GM12875 (cell line): ENCODE data around the gene FAM219B.
"Not testable (repeated sequence)": the region's sequence is repeated elsewhere in the genome, so short reads cannot be mapped to it uniquely, and the experiment has no call there.

Source experiments
- H3K4me3 ChIP-seq: one replicate; pipeline ENCODE4 v1.5.1; 2011; ENCODE audit warnings: low read depth, low read length, control low read depth
- CTCF ChIP-seq: IDR thresholded peaks from 2 replicates; pipeline ENCODE4 v1.5.1; 2011; ENCODE audit warnings: low read depth, mild to moderate bottlenecking, control low read depth, inconsistent platforms, low read length, moderate library complexity, borderline replicate concordance; ENCODE audit not compliant: insufficient read depth

Gene FAM219B

GRCh38 chr15:74903676-74904075, 3.0 kb downstream of the FAM219B start:
- no peak overlapping the region for H3K4me3 ChIP-seq
- no peak for TF ChIP-seq CTCF

GRCh38 chr15:74902295-74903075, 4.2 kb downstream of the FAM219B start:
- no peak overlapping the region for H3K4me3 ChIP-seq
- TF ChIP-seq CTCF = no peak

DNA sequence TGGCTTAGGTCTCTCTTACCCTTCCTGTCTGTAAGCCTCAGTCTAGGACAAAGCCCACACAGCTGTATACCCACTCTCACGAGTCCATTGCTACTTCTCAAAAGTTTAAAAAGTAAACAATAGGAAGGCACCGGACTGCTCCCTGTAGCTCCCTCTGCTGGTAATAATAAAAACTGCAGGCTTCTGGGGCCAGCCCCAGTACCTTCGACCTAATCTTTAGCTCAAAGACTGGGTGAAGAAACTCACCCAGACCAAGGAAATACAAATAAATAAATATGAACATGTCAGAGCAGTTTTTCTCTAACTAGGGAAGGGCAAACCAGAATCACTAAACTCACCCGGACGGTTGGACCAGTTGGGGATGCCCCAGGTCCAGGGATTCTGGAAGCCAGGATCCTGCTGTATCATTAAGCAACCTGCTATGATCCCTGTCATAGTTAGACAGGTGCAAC, 5.0 kb downstream of the FAM219B start:
- peak; percentile 69 for TF ChIP-seq CTCF
- no peak overlapping the region for H3K4me3 ChIP-seq

DNA sequence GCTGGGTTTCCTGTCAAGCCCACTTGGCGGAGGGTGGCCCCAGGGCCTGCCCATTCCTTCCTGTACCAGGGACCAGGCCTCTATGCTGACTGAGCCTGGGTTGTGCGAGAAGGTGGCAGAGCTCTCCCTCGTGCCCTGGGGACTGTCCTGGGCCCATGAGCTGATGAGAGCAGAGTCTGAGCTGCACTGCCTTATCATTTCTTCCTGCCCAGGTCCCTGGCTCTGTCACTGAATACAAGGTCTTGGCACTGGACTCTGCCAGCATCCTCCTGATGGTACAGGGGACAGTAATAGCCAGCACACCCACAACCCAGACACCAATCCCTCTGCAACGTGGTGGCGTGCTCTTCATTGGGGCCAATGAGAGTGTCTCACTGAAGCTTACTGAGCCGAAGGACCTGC, 9.3 kb downstream of the FAM219B start:
- no peak for TF ChIP-seq CTCF
- H3K4me3 ChIP-seq = no peak overlapping the region

DNA sequence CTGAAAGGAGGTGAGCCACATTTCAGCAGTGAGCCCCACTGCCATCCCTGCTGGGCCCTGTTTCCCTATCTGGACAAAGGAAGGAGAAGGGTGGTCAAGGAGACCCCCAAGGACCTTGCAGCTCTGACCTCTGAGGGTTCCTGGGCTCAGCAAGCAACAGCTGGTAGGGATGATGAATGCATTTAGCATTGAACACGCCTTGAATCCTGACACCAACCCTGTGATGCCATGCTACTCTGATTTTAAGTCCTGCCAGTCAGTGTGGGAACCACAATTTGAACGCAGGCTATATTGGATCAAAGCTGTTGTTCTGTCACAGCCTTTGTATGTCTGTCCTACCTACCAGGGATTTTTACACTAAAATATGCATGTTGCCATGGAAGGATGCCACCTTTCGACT, 10.3 kb downstream of the FAM219B start:
- no peak overlapping the region for H3K4me3 ChIP-seq
- no peak for TF ChIP-seq CTCF

DNA sequence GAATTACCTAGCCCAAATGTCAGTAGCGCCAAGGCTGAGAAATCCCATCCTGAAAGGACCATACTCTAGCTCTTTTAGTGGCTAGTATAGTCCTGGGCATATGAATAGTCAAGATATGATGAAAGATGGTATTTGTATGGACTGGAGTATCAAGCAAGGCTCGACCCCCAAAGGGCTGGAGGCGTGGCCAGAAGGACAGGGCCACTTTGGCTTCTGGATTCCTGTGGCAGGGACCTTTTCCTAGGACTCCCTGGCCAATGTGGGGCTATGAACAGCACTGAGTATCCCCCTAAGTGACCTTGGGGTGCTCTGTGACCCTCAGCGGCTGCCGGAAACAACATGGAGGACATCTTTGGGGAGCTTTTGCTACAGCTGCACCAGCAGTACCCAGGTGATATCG, 10.8 kb downstream of the FAM219B start:
- no peak for TF ChIP-seq CTCF
- no peak overlapping the region for H3K4me3 ChIP-seq

DNA sequence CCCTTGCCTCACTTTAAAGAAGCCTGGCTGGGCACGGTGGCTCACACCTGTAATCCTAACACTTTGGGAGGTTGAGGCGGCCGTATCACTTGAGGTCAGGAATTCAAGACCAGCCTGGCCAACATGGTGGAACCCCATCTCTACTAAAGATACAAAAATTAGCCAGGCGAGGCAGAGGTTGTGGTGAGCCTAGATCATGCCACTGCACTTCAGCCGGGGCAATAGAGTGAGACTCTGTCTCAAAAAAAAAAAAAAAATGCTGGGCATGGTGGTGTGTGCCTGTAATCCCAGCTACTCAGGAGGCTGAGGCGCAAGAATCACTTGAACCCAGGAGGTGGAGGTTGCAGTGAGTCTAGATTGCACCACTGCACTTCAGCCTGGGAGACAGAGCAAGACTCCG, 12.3 kb downstream of the FAM219B start:
- H3K4me3 ChIP-seq = not testable (repeated sequence)

- TF ChIP-seq CTCF = no peak
- no peak overlapping the region for H3K4me3 ChIP-seq
These were observed 13.0 kb downstream of the FAM219B start for GRCh38 chr15:74893627-74894026.
